K562 (cell line): ENCODE results near the gene SPON1. TPM values are rescaled to one million over a fixed set of nuclear protein-coding genes. Genes with fewer than 3 reads are reported as not detected.

ENCODE experiments used
- ATAC-seq: fragments of 200-7000 bp; cut with Tn5 transposase; 3 replicates; pipeline ENCODE4 v1.9.1; 2020; ENCODE audit warnings: moderate library complexity
- BruUV-seq: library from RNA; stranded (reverse); fragments of 400-500 nt; replicated peaks from 2 replicates; lab custom pipeline; 2021; lab: Mats Ljungman, UMichigan
- CTCF ChIA-PET: fragments of 300-600 bp; formaldehyde crosslinking; extraction: SDS; loops from one replicate; lab custom pipeline; 2021; ENCODE audit warnings: low intra/inter-chr PET ratio; lab: Yijun Ruan, JAX
- POLR2A ChIA-PET: fragments of 300-600, 350-650 bp; sonication (Branson Sonifier 250); formaldehyde crosslinking; extraction: SDS; loops from one replicate; lab custom pipeline; 2021; ENCODE audit warnings: antibody characterized with exemption, inconsistent platforms; lab: Yijun Ruan, JAX
- DNase-seq, 4 experiments: peaks; one replicate each; pipeline versions ENCODE4 v3.0.0 to v3.0.0-alpha.2; 2011 to 2018; ENCODE audit warnings: low spot score in 3 of 4, mixed read lengths in 3 of 4; ENCODE audit errors: extremely low read depth in 1 of 4
- FAIRE-seq: peaks from 2 replicates; lab custom pipeline; 2011; peaks lifted over from hg19 to GRCh38; lab: Jason Lieb, UNC
- H2AFZ ChIP-seq: 2 replicates; pipeline ENCODE4 v1.6.0; 2011; ENCODE audit warnings: low read depth, low read length, control low read depth, inconsistent platforms
- H3K27ac ChIP-seq: fragments of 200-600 bp; 3 replicates; pipeline ENCODE4 v1.8.0; 2011; ENCODE audit warnings: low read depth, mild to moderate bottlenecking, control low read depth, inconsistent platforms, low read length, moderate library complexity, mixed read lengths; ENCODE audit errors: extremely low read depth
- H3K27me3 ChIP-seq, 2 experiments: fragments of 300-600 bp in 1 of 2; 2 replicates in 1 of 2; 3 replicates in 1 of 2; pipeline versions ENCODE4 v1.6.0 to v1.8.0; 2011; ENCODE audit warnings: inconsistent platforms in 2 of 2, low read length in 2 of 2, mild to moderate bottlenecking in 1 of 2, mixed read lengths in 1 of 2, moderate library complexity in 1 of 2; ENCODE audit not compliant: control insufficient read depth in 2 of 2, insufficient read depth in 2 of 2
- H3K36me3 ChIP-seq: fragments of 300-600 bp; 3 replicates; pipeline ENCODE4 v1.8.0; 2011; ENCODE audit warnings: mild to moderate bottlenecking, low read length, inconsistent platforms; ENCODE audit not compliant: control insufficient read depth, insufficient read depth
- H3K4me1 ChIP-seq, 2 experiments: fragments of 200-600 bp in 1 of 2; replicated peaks in 1 of 2; 2 replicates in 1 of 2; 3 replicates in 1 of 2; pipeline versions ENCODE4 v1.5.1 to v1.8.0; 2011; ENCODE audit warnings: inconsistent platforms in 2 of 2, low read length in 2 of 2, mild to moderate bottlenecking in 1 of 2, mixed read lengths in 1 of 2, moderate library complexity in 1 of 2; ENCODE audit not compliant: control insufficient read depth in 2 of 2, insufficient read depth in 2 of 2
- H3K4me2 ChIP-seq: 2 replicates; pipeline ENCODE4 v1.6.1; 2011; ENCODE audit warnings: low read length, control low read depth, inconsistent platforms, mixed read lengths; ENCODE audit not compliant: insufficient read depth
- H3K4me3 ChIP-seq: fragments of 200-600 bp; sonication (generic), shearing (Covaris generic); 2 replicates; pipeline ENCODE4 v1.5.1; 2016; ENCODE audit warnings: control low read depth, inconsistent platforms
- H3K79me2 ChIP-seq: fragments of 200-600 bp; 3 replicates; pipeline ENCODE4 v1.8.0; 2011; ENCODE audit warnings: low read length, inconsistent platforms; ENCODE audit not compliant: control insufficient read depth, insufficient read depth
- H3K9ac ChIP-seq, 2 experiments: 2 replicates each; pipeline versions ENCODE4 v1.6.0 to v1.6.1; 2011; ENCODE audit warnings: low read depth in 2 of 2, low read length in 2 of 2, control low read depth in 1 of 2, inconsistent platforms in 1 of 2, mild to moderate bottlenecking in 1 of 2, mixed read lengths in 1 of 2; ENCODE audit not compliant: insufficient read depth in 1 of 2
- H3K9me1 ChIP-seq: one replicate; pipeline ENCODE4 v1.6.0; 2011; ENCODE audit warnings: inconsistent platforms, mild to moderate bottlenecking, low read length, moderate library complexity; ENCODE audit not compliant: control insufficient read depth, insufficient read depth
- H3K9me3 ChIP-seq: replicated peaks from 2 replicates; pipeline ENCODE4 v1.5.1; 2011; ENCODE audit warnings: low read depth, low read length, inconsistent platforms; ENCODE audit not compliant: control insufficient read depth, insufficient read depth
- H4K20me1 ChIP-seq: replicated peaks from 2 replicates; pipeline ENCODE4 v1.6.1; 2011; ENCODE audit warnings: low read length, inconsistent platforms, mixed read lengths; ENCODE audit not compliant: control insufficient read depth, insufficient read depth
- BRD4 ChIP-seq: fragments of 200-600 bp; sonication (generic); IDR thresholded peaks from 2 replicates; pipeline ENCODE4 v1.6.1; 2017; ENCODE audit warnings: inconsistent platforms
- COPS2 ChIP-seq: fragments of 450-650 bp; conservative IDR thresholded peaks from 2 replicates; pipeline ENCODE4 v1.6.1; 2016; ENCODE audit warnings: mild to moderate bottlenecking, moderate library complexity
- DACH1 ChIP-seq: fragments of 450-650 bp; IDR thresholded peaks from 2 replicates; pipeline ENCODE4 v1.6.1; 2018; ENCODE audit not compliant: partially characterized antibody
- DMBX1 ChIP-seq: fragments of 250-450 bp; sonication (Bioruptor Pico); IDR thresholded peaks from 2 replicates; pipeline ENCODE4 v1.8.0; 2022; ENCODE audit warnings: inconsistent platforms, mild to moderate bottlenecking, moderate library complexity, borderline replicate concordance
- FOXK2 ChIP-seq, 2 experiments: fragments of 450-650 bp; IDR thresholded peaks in 1 of 2; conservative IDR thresholded peaks in 1 of 2; 2 replicates each; pipeline ENCODE4 v1.6.1; 2016; ENCODE audit warnings: low read depth in 2 of 2, mild to moderate bottlenecking in 1 of 2
- HBP1 ChIP-seq: fragments of 450-650 bp; formaldehyde crosslinking; IDR thresholded peaks from 2 replicates; pipeline ENCODE4 v1.4.0; 2022; ENCODE audit warnings: missing genetic modification characterization
- NFRKB ChIP-seq: fragments of 450-650 bp; IDR thresholded peaks from 2 replicates; pipeline ENCODE4 v1.6.1; 2016; ENCODE audit warnings: low read depth
- OTX1 ChIP-seq: fragments of 450-650 bp; formaldehyde crosslinking; IDR thresholded peaks from 2 replicates; pipeline ENCODE4 v1.4.0; 2022; ENCODE audit warnings: mild to moderate bottlenecking
- PHB2 ChIP-seq: fragments of 450-650 bp; IDR thresholded peaks from 2 replicates; pipeline ENCODE4 v1.6.1; 2017; ENCODE audit warnings: low read depth
- SREBF1 ChIP-seq: fragments of 150-350 bp; IDR thresholded peaks from 2 replicates; pipeline ENCODE4 v1.6.1; 2014; ENCODE audit warnings: antibody characterized with exemption, low read depth, low read length, borderline replicate concordance
- ZKSCAN1 ChIP-seq: fragments of 150-350 bp; IDR thresholded peaks from 2 replicates; pipeline ENCODE4 v1.6.1; 2016; ENCODE audit warnings: low read depth, low read length
- WGBS: fragments of 100-300 bp; shearing (Covaris generic); methylation state at CpG from one replicate; pipeline ENCODE4 v1.1.6; 2016; ENCODE audit warnings: low coverage, mixed read lengths; ENCODE audit not compliant: insufficient coverage; ENCODE audit errors: missing lambda C conversion rate; 5-methylcytosine and 5-hydroxymethylcytosine counted together
- in situ Hi-C: fragments of 300-500 bp; cut with MboI; formaldehyde crosslinking; loops from 4 replicates; pipeline ENCODE4 v1.15.0; 2018; ENCODE audit warnings: inconsistent platforms, mixed read lengths
- intact Hi-C: fragments of 100-400 bp; cut with micrococcal nuclease; formaldehyde crosslinking; loops from 2 replicates; pipeline ENCODE4 v1.14.2; 2022
- polyA plus RNA-seq, 8 experiments: library from polyadenylated mRNA; depleted of rRNA in 4 of 8; stranded (reverse) in 5 of 8; unstranded in 3 of 8; fragments of >200 nt; fragmentation: Nextera tagmentation in 2 of 8; fragmentation: Illumina TruSeq in 1 of 8; extraction: Ambion mirVana in 2 of 8; extraction: Trizol in 1 of 8; gene quantifications; 2 replicates each; pipeline versions ENCODE4 v1.2.1 to v1.2.3, GENCODE V29; 2011 to 2014; ENCODE audit warnings: inconsistent platforms in 1 of 8, missing spikeins in 1 of 8
- total RNA-seq, 7 experiments: library from RNA; depleted of rRNA in 6 of 7; stranded (reverse); fragments of >200 nt in 6 of 7; fragmentation: Illumina TruSeq in 2 of 7; extraction: Trizol in 2 of 7; gene quantifications; 2 replicates each; pipeline versions ENCODE4 v1.2.1 to v1.2.3, GENCODE V29; 2011 to 2021; ENCODE audit warnings: low replicate concordance in 1 of 7
- TF ChIP-seq, protein P1 (sequence below), 2 experiments: fragments of 450-650 bp; IDR thresholded peaks; 2 replicates each; pipeline ENCODE4 v1.6.1; 2016

SPON1 gene
- total and polyA plus RNA-seq, 9 of the 15 experiments (the other 6 are each of a cell fraction or from before 2014, with no cell fraction given): 0.04 to 0.06 TPM; not detected in 7

DNA sequence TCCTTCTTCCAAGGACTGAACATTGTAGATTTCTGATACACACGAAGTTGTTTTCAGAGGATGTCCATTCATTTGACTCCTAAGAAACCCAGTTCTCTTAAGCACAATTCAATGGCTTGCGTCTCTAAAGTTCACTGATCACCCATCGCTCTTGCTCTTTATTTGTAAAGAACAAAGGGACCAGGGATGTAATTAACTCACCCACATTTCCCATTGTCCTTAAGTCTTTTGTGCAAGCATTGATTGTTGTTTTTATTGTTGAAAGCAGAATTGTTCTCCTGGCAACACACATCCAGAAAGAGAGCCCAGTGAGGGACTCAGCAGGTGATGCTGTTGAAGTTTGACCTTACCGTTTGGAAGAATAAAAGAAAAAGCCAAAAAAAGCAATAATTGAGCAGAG lies 59.2 kb downstream of the SPON1 start:
- H3K4me2 ChIP-seq: no peak overlapping the region
- H2AFZ ChIP-seq: no peak overlapping the region
- H3K27ac ChIP-seq: no peak overlapping the region
- H3K4me3 ChIP-seq: no peak overlapping the region
- no peak overlapping the region for H3K9ac ChIP-seq
- WGBS: 3% methylated on average over 4 of the region's 4 CpGs
- ChIA-PET CTCF (no interaction called here), POLR2A (no interaction called here)
- no peaks in the 10 kb centered on the region for H3K27me3 ChIP-seq
- no TSS peak for BruUV-seq
- in situ Hi-C loops (no loop called here), intact Hi-C loops (no loop called here)
- H3K79me2 ChIP-seq: no peaks in the 10 kb centered on the region
- H3K9me1 ChIP-seq: no peaks in the 10 kb centered on the region
- ATAC-seq: no peak
- H3K4me1 ChIP-seq: no peaks in the 10 kb centered on the region
- no peak for FAIRE-seq
- H3K36me3 ChIP-seq: no peaks in the 10 kb centered on the region
- no peaks in the 10 kb centered on the region for H4K20me1 ChIP-seq
- no peaks in the 10 kb centered on the region for H3K9me3 ChIP-seq
- no peak for TF ChIP-seq OTX1 (CRISPR knock-in tag)
- no peak for TF ChIP-seq COPS2
- TF ChIP-seq DMBX1: no peak
- TF ChIP-seq SREBF1: no peak
- no peak for TF ChIP-seq BRD4
- TF ChIP-seq ZKSCAN1: no peak
- no peak for TF ChIP-seq NFRKB
- TF ChIP-seq DACH1: no peak
- TF ChIP-seq, protein P1, sequence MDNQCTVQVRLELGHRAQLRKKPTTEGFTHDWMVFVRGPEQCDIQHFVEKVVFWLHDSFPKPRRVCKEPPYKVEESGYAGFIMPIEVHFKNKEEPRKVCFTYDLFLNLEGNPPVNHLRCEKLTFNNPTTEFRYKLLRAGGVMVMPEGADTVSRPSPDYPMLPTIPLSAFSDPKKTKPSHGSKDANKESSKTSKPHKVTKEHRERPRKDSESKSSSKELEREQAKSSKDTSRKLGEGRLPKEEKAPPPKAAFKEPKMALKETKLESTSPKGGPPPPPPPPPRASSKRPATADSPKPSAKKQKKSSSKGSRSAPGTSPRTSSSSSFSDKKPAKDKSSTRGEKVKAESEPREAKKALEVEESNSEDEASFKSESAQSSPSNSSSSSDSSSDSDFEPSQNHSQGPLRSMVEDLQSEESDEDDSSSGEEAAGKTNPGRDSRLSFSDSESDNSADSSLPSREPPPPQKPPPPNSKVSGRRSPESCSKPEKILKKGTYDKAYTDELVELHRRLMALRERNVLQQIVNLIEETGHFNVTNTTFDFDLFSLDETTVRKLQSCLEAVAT (IDR thresholded peaks at IDR 0.05): no peak
- TF ChIP-seq PHB2: no peak
- TF ChIP-seq FOXK2 (conservative IDR thresholded peaks at IDR 0.05 in 1 of 2, IDR thresholded peaks at IDR 0.05 in 1 of 2; ENCODE audit: low read depth in 2 of 2): no peak
- TF ChIP-seq HBP1 (CRISPR knock-in tag): no peak
- no peak for DNase-seq
